K562 (cell line): ENCODE measurements around the gene PRICKLE2. TPM values are rescaled to one million over a fixed set of nuclear protein-coding genes. Genes with fewer than 3 reads are reported as not detected.

ENCODE experiments used
- ATAC-seq: fragments of 200-7000 bp; cut with Tn5 transposase; 3 replicates; pipeline ENCODE4 v1.9.1; 2020; ENCODE audit warnings: moderate library complexity
- BruUV-seq: library from RNA; stranded (reverse); fragments of 400-500 nt; replicated peaks from 2 replicates; lab custom pipeline; 2021; lab: Mats Ljungman, UMichigan
- CTCF ChIA-PET: fragments of 300-600 bp; formaldehyde crosslinking; extraction: SDS; loops from one replicate; lab custom pipeline; 2021; ENCODE audit warnings: low intra/inter-chr PET ratio; lab: Yijun Ruan, JAX
- POLR2A ChIA-PET: fragments of 300-600, 350-650 bp; sonication (Branson Sonifier 250); formaldehyde crosslinking; extraction: SDS; loops from one replicate; lab custom pipeline; 2021; ENCODE audit warnings: antibody characterized with exemption, inconsistent platforms; lab: Yijun Ruan, JAX
- DNase-seq, 4 experiments: peaks; one replicate each; pipeline versions ENCODE4 v3.0.0 to v3.0.0-alpha.2; 2011 to 2018; ENCODE audit warnings: low spot score in 3 of 4, mixed read lengths in 3 of 4; ENCODE audit errors: extremely low read depth in 1 of 4
- FAIRE-seq: peaks from 2 replicates; lab custom pipeline; 2011; peaks lifted over from hg19 to GRCh38; lab: Jason Lieb, UNC
- H2AFZ ChIP-seq: 2 replicates; pipeline ENCODE4 v1.6.0; 2011; ENCODE audit warnings: low read depth, low read length, control low read depth, inconsistent platforms
- H3K27ac ChIP-seq: fragments of 200-600 bp; 3 replicates; pipeline ENCODE4 v1.8.0; 2011; ENCODE audit warnings: low read depth, mild to moderate bottlenecking, control low read depth, inconsistent platforms, low read length, moderate library complexity, mixed read lengths; ENCODE audit errors: extremely low read depth
- H3K27me3 ChIP-seq, 2 experiments: fragments of 300-600 bp in 1 of 2; 2 replicates in 1 of 2; 3 replicates in 1 of 2; pipeline versions ENCODE4 v1.6.0 to v1.8.0; 2011; ENCODE audit warnings: inconsistent platforms in 2 of 2, low read length in 2 of 2, mild to moderate bottlenecking in 1 of 2, mixed read lengths in 1 of 2, moderate library complexity in 1 of 2; ENCODE audit not compliant: control insufficient read depth in 2 of 2, insufficient read depth in 2 of 2
- H3K36me3 ChIP-seq: fragments of 300-600 bp; 3 replicates; pipeline ENCODE4 v1.8.0; 2011; ENCODE audit warnings: mild to moderate bottlenecking, low read length, inconsistent platforms; ENCODE audit not compliant: control insufficient read depth, insufficient read depth
- H3K4me1 ChIP-seq, 2 experiments: fragments of 200-600 bp in 1 of 2; replicated peaks in 1 of 2; 2 replicates in 1 of 2; 3 replicates in 1 of 2; pipeline versions ENCODE4 v1.5.1 to v1.8.0; 2011; ENCODE audit warnings: inconsistent platforms in 2 of 2, low read length in 2 of 2, mild to moderate bottlenecking in 1 of 2, mixed read lengths in 1 of 2, moderate library complexity in 1 of 2; ENCODE audit not compliant: control insufficient read depth in 2 of 2, insufficient read depth in 2 of 2
- H3K4me2 ChIP-seq: 2 replicates; pipeline ENCODE4 v1.6.1; 2011; ENCODE audit warnings: low read length, control low read depth, inconsistent platforms, mixed read lengths; ENCODE audit not compliant: insufficient read depth
- H3K4me3 ChIP-seq: fragments of 200-600 bp; sonication (generic), shearing (Covaris generic); 2 replicates; pipeline ENCODE4 v1.5.1; 2016; ENCODE audit warnings: control low read depth, inconsistent platforms
- H3K79me2 ChIP-seq: fragments of 200-600 bp; 3 replicates; pipeline ENCODE4 v1.8.0; 2011; ENCODE audit warnings: low read length, inconsistent platforms; ENCODE audit not compliant: control insufficient read depth, insufficient read depth
- H3K9ac ChIP-seq, 2 experiments: 2 replicates each; pipeline versions ENCODE4 v1.6.0 to v1.6.1; 2011; ENCODE audit warnings: low read depth in 2 of 2, low read length in 2 of 2, control low read depth in 1 of 2, inconsistent platforms in 1 of 2, mild to moderate bottlenecking in 1 of 2, mixed read lengths in 1 of 2; ENCODE audit not compliant: insufficient read depth in 1 of 2
- H3K9me1 ChIP-seq: one replicate; pipeline ENCODE4 v1.6.0; 2011; ENCODE audit warnings: inconsistent platforms, mild to moderate bottlenecking, low read length, moderate library complexity; ENCODE audit not compliant: control insufficient read depth, insufficient read depth
- H3K9me3 ChIP-seq: replicated peaks from 2 replicates; pipeline ENCODE4 v1.5.1; 2011; ENCODE audit warnings: low read depth, low read length, inconsistent platforms; ENCODE audit not compliant: control insufficient read depth, insufficient read depth
- H4K20me1 ChIP-seq: replicated peaks from 2 replicates; pipeline ENCODE4 v1.6.1; 2011; ENCODE audit warnings: low read length, inconsistent platforms, mixed read lengths; ENCODE audit not compliant: control insufficient read depth, insufficient read depth
- ILK ChIP-seq: fragments of 450-650 bp; IDR thresholded peaks from 2 replicates; pipeline ENCODE4 v1.6.1; 2016; ENCODE audit warnings: missing genetic modification characterization, low read depth, mild to moderate bottlenecking, missing compliant biosample characterization, moderate library complexity, borderline replicate concordance
- WGBS: fragments of 100-300 bp; shearing (Covaris generic); methylation state at CpG from one replicate; pipeline ENCODE4 v1.1.6; 2016; ENCODE audit warnings: low coverage, mixed read lengths; ENCODE audit not compliant: insufficient coverage; ENCODE audit errors: missing lambda C conversion rate; 5-methylcytosine and 5-hydroxymethylcytosine counted together
- in situ Hi-C: fragments of 300-500 bp; cut with MboI; formaldehyde crosslinking; loops from 4 replicates; pipeline ENCODE4 v1.15.0; 2018; ENCODE audit warnings: inconsistent platforms, mixed read lengths
- intact Hi-C: fragments of 100-400 bp; cut with micrococcal nuclease; formaldehyde crosslinking; loops from 2 replicates; pipeline ENCODE4 v1.14.2; 2022
- polyA plus RNA-seq, 8 experiments: library from polyadenylated mRNA; depleted of rRNA in 4 of 8; stranded (reverse) in 5 of 8; unstranded in 3 of 8; fragments of >200 nt; fragmentation: Nextera tagmentation in 2 of 8; fragmentation: Illumina TruSeq in 1 of 8; extraction: Ambion mirVana in 2 of 8; extraction: Trizol in 1 of 8; gene quantifications; 2 replicates each; pipeline versions ENCODE4 v1.2.1 to v1.2.3, GENCODE V29; 2011 to 2014; ENCODE audit warnings: inconsistent platforms in 1 of 8, missing spikeins in 1 of 8
- total RNA-seq, 7 experiments: library from RNA; depleted of rRNA in 6 of 7; stranded (reverse); fragments of >200 nt in 6 of 7; fragmentation: Illumina TruSeq in 2 of 7; extraction: Trizol in 2 of 7; gene quantifications; 2 replicates each; pipeline versions ENCODE4 v1.2.1 to v1.2.3, GENCODE V29; 2011 to 2021; ENCODE audit warnings: low replicate concordance in 1 of 7
- TF ChIP-seq, protein P1 (sequence below), 3 experiments: fragments of 200-800 bp in 1 of 3; fragments of 250-450 bp in 1 of 3; fragments of 450-650 bp in 1 of 3; sonication (Bioruptor Pico) in 1 of 3; sonication (Bioruptor generic) in 1 of 3; formaldehyde crosslinking in 1 of 3; IDR thresholded peaks; 2 replicates each; pipeline versions ENCODE4 v1.6.1 to v1.8.0; 2016 to 2022; ENCODE audit warnings: mild to moderate bottlenecking in 2 of 3, missing genetic modification characterization in 2 of 3, missing compliant biosample characterization in 1 of 3, moderate library complexity in 1 of 3

PRICKLE2 gene
- total and polyA plus RNA-seq, 9 of the 15 experiments (the other 6 are each of a cell fraction or from before 2014, with no cell fraction given), result 0.07 to 0.09 TPM; not detected in 7

DNA sequence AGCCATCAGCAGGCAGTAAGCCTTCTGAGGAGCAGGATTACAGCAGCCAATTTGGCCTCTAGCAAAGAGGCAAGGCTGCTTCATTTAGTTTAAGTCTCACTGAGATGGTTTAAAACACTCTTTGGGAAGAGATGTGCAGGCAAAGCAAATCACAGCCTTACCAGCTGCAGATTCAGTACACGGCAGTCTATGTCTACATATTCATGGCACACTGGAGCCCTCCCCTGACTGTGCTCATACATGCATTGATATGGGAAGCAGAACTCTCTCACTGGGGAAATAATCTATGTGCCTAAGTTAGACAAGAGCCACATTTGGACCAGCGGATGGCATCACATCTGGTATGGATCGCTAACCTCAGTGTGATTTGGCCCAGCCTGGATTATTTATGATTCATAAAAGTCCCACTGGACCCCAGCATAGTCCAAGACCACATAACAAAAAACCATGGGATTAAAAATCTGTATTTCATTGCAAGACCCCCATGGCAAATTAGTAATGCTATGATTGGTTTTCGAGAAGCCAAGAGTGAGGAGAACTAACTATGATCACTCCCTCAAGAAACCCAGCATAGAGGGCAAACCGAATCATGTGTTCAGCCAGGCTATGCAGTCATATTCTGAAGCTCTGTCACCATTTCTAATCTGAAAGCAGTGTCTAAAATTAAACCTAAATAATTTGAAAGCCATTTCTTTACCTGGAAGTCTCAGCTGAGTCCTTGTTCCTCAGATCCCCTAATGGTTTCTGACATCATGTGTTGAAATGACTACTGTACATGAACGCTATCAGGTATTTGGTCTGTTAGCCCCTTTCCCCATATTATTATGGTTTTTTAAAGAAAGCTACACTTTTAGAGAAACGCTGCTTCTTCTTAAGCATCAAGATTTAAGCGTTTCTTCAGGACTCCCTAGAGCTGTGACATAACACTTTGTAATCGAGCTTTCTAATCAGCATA is 1.2 kb downstream of the PRICKLE2 start:
- Histone ChIP-seq H3K4me3 (no peak overlapping the region), H3K9me1 (no peaks in the 10 kb centered on the region), H3K4me1 (no peaks in the 10 kb centered on the region), H3K4me2 (no peak overlapping the region), H3K36me3 (no peaks in the 10 kb centered on the region), H2AFZ (no peak overlapping the region), H4K20me1 (no peaks in the 10 kb centered on the region), H3K27me3 (no peaks in the 10 kb centered on the region), H3K79me2 (no peaks in the 10 kb centered on the region), H3K27ac (no peak overlapping the region), H3K9ac (no peak overlapping the region), H3K9me3 (no peaks in the 10 kb centered on the region)
- DNase-seq, result no peak
- ChIA-PET CTCF (no interaction called here), POLR2A (no interaction called here)
- intact Hi-C loops, result no loop called here
- WGBS, result under 1% methylated on average over 9 of the region's 9 CpGs
- no peak for ATAC-seq
- in situ Hi-C loops, result no loop called here
- no TSS peak for BruUV-seq
- no peak for TF ChIP-seq ILK (tag)
- TF ChIP-seq, protein P1, sequence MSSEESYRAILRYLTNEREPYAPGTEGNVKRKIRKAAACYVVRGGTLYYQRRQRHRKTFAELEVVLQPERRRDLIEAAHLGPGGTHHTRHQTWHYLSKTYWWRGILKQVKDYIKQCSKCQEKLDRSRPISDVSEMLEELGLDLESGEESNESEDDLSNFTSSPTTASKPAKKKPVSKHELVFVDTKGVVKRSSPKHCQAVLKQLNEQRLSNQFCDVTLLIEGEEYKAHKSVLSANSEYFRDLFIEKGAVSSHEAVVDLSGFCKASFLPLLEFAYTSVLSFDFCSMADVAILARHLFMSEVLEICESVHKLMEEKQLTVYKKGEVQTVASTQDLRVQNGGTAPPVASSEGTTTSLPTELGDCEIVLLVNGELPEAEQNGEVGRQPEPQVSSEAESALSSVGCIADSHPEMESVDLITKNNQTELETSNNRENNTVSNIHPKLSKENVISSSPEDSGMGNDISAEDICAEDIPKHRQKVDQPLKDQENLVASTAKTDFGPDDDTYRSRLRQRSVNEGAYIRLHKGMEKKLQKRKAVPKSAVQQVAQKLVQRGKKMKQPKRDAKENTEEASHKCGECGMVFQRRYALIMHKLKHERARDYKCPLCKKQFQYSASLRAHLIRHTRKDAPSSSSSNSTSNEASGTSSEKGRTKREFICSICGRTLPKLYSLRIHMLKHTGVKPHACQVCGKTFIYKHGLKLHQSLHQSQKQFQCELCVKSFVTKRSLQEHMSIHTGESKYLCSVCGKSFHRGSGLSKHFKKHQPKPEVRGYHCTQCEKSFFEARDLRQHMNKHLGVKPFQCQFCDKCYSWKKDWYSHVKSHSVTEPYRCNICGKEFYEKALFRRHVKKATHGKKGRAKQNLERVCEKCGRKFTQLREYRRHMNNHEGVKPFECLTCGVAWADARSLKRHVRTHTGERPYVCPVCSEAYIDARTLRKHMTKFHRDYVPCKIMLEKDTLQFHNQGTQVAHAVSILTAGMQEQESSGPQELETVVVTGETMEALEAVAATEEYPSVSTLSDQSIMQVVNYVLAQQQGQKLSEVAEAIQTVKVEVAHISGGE (CRISPR knock-in tag; IDR thresholded peaks at IDR 0.05), result 0 out of 6 replicates have a peak, but pooled peaks of 1 of the 3 experiments have one; percentile 45
- no peak for FAIRE-seq
